KMS-11 (cell line): Measurements from ENCODE around the gene FADD.
"Not testable (repeated sequence)": the region's sequence is repeated elsewhere in the genome, so short reads cannot be mapped to it uniquely, and the experiment has no call there.

Experiments
- H2AFZ ChIP-seq: fragments of 200-600 bp; sonication (generic); 2 replicates; pipeline ENCODE4 v1.6.1; 2016; ENCODE audit warnings: antibody characterized with exemption, mixed run types, low read depth
- H3K27ac ChIP-seq: fragments of 200-600 bp; sonication (generic); 2 replicates; pipeline ENCODE4 v1.6.1; 2016; ENCODE audit warnings: mild to moderate bottlenecking, mixed run types
- H3K27me3 ChIP-seq: fragments of 200-600 bp; sonication (generic); 2 replicates; pipeline ENCODE4 v1.6.1; 2017; ENCODE audit warnings: mild to moderate bottlenecking, low read depth, mixed run types, moderate library complexity; ENCODE audit not compliant: insufficient read depth
- H3K36me3 ChIP-seq: fragments of 200-600 bp; sonication (generic); 2 replicates; pipeline ENCODE4 v1.6.1; 2017; ENCODE audit warnings: mild to moderate bottlenecking, mixed run types; ENCODE audit not compliant: insufficient read depth
- H3K4me1 ChIP-seq: fragments of 200-600 bp; sonication (generic); 2 replicates; pipeline ENCODE4 v1.6.1; 2016; ENCODE audit warnings: mild to moderate bottlenecking, low read depth, mixed run types; ENCODE audit not compliant: poor library complexity, severe bottlenecking
- H3K4me2 ChIP-seq: fragments of 200-600 bp; sonication (generic); 2 replicates; pipeline ENCODE4 v1.7.0; 2016; ENCODE audit warnings: mild to moderate bottlenecking, mixed run types
- H3K4me3 ChIP-seq: fragments of 200-600 bp; sonication (generic); IDR thresholded peaks from 2 replicates; pipeline ENCODE4 v1.6.1; 2017; ENCODE audit warnings: low read depth, low read length, mixed read lengths; ENCODE audit not compliant: insufficient read depth
- H3K79me2 ChIP-seq: fragments of 200-600 bp; sonication (generic); 2 replicates; pipeline ENCODE4 v1.6.1; 2016; ENCODE audit warnings: low read depth, mixed run types; ENCODE audit not compliant: insufficient read depth
- H3K9ac ChIP-seq: fragments of 200-600 bp; sonication (generic); 2 replicates; pipeline ENCODE4 v1.6.1; 2016; ENCODE audit warnings: mild to moderate bottlenecking, mixed run types
- H4K20me1 ChIP-seq: fragments of 200-600 bp; sonication (generic); 2 replicates; pipeline ENCODE4 v1.6.1; 2016; ENCODE audit warnings: mild to moderate bottlenecking, mixed run types; ENCODE audit not compliant: insufficient read depth
- TF ChIP-seq, protein P1 (sequence below): fragments of 200-600 bp; sonication (generic); conservative IDR thresholded peaks from 2 replicates; pipeline ENCODE4 v1.6.1; 2017; ENCODE audit warnings: low read depth, mild to moderate bottlenecking, antibody characterized with exemption, low read length, moderate library complexity, mixed read lengths

FADD gene

DNA sequence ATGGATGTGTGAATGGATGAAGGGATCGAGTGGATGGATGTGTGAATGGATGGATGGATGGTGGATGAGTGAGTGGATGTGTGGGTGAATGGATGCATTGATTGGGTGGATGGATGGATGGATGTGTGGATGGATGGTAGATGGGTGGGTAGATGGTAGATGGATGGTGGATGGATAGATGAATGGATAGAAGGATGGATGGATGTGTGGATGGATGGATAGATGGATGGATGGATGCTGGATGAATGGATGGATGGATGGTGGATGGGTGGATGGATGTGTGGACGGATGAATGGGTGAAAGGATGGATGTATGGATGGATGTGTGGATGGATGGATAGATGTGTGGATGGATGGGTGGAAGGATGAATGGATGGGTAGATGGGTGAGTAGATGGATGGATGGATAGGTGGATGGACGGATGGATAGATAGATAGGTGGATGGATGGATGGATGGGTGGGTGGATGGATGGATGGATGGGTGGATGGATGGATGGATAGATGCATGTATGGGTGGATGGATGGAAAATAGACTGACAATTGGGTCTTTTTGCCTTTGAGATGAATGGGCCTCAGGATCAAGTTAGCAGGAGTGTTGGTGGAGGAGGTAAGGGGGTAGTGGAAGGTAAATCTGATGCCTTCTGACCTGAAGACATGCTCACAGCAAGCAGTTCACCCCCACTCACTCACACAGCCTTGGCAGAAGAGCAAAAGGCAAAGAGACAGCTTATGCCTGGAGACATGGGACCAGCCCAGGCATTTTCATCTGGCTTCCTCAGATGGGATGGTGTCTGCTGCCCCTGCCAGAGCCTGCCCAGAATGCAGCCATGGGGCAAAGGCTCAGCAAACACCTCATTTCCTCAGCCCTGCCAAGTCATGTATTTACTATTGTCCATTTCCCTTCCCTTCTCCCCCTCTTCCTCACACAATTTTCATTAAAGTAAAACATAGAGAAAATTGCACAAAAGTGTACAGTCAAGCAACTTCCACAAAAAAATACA, 8.0 kb upstream of the FADD start:
- H3K79me2 ChIP-seq = no peaks in the 10 kb centered on the region
- no peaks in the 10 kb centered on the region for H4K20me1 ChIP-seq
- H3K27me3 ChIP-seq = 0 out of 2 replicates have a peak, but pooled peaks cover 2% of the 10 kb centered on the region
- TF ChIP-seq, protein P1, sequence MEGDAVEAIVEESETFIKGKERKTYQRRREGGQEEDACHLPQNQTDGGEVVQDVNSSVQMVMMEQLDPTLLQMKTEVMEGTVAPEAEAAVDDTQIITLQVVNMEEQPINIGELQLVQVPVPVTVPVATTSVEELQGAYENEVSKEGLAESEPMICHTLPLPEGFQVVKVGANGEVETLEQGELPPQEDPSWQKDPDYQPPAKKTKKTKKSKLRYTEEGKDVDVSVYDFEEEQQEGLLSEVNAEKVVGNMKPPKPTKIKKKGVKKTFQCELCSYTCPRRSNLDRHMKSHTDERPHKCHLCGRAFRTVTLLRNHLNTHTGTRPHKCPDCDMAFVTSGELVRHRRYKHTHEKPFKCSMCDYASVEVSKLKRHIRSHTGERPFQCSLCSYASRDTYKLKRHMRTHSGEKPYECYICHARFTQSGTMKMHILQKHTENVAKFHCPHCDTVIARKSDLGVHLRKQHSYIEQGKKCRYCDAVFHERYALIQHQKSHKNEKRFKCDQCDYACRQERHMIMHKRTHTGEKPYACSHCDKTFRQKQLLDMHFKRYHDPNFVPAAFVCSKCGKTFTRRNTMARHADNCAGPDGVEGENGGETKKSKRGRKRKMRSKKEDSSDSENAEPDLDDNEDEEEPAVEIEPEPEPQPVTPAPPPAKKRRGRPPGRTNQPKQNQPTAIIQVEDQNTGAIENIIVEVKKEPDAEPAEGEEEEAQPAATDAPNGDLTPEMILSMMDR = no peak
- no peak overlapping the region for H3K9ac ChIP-seq
- H3K36me3 ChIP-seq = no peaks in the 10 kb centered on the region
- H3K4me3 ChIP-seq = no peak overlapping the region
- H3K4me2 ChIP-seq = no peak overlapping the region
- H2AFZ ChIP-seq = no peak overlapping the region
- no peaks in the 10 kb centered on the region for H3K4me1 ChIP-seq
- H3K27ac ChIP-seq = no peak overlapping the region

DNA sequence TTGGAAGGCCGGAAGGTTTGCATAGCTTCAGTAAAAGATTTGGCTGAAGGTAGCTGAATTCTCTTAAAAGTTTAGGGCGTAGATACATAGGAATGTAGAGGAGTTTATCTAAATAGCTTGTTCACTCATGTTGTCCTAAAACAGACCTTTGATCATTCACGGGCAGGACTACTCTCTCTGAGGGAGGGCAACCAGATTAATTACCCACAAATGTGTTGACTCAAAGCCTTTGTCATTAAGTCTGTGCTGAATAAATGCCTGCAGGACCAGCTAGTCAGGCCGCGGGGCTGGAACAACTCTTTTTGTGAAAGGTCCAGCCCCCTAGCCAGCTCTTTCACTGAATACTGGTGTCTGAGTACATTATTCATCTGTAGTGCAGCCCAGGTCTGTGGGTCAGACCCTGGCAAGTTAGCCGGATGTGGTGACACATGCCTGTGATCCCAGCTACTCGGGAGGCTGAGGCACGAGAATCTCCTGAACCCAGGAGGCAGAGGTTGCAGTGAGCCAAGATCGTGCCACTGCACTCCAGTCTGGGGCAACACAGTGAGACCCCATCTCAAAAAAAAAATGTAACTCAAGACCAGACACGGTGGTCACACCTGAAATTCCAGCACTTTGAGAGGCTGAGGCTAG, 2.8 kb upstream of the FADD start:
- Histone ChIP-seq H3K27ac (no peak overlapping the region), H3K36me3 (no peaks in the 10 kb centered on the region), H3K79me2 (peaks cover 22% of the 10 kb centered on the region), H3K4me3 (no peak overlapping the region), H2AFZ (no peak overlapping the region), H3K4me1 (peaks cover 10% of the 10 kb centered on the region), H3K4me2 (no peak overlapping the region), H3K9ac (no peak overlapping the region), H4K20me1 (0 out of 2 replicates have a peak, but pooled peaks cover 8% of the 10 kb centered on the region), H3K27me3 (peaks cover 3% of the 10 kb centered on the region; the same call in 1 of the 2 replicates)
- TF ChIP-seq, protein P1 = no peak

DNA sequence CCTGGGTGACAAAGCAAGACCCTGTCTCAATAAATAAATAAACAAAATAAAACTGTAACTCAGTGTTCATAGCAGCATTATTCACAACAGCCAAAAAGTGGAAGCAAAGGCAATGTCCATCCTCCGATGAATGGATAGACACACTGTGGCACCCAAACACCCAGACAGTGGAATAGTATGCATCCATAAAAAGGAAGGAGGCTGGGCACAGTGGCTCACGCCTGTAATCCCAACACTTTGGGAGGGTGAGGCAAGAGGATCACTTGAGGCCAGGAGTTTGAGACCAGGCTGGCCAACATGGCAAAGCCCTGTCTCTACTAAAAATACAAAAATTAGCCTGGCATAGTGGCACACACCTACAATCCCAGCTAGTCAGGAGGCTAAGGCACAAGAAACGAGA, 2.0 kb upstream of the FADD start:
- not testable (repeated sequence) for H3K4me1 ChIP-seq, H3K27ac ChIP-seq, H4K20me1 ChIP-seq, H3K9ac ChIP-seq, H3K27me3 ChIP-seq, H3K4me2 ChIP-seq, H3K4me3 ChIP-seq, H2AFZ ChIP-seq, H3K36me3 ChIP-seq
- peaks cover 25% of the 10 kb centered on the region for H3K79me2 ChIP-seq

DNA sequence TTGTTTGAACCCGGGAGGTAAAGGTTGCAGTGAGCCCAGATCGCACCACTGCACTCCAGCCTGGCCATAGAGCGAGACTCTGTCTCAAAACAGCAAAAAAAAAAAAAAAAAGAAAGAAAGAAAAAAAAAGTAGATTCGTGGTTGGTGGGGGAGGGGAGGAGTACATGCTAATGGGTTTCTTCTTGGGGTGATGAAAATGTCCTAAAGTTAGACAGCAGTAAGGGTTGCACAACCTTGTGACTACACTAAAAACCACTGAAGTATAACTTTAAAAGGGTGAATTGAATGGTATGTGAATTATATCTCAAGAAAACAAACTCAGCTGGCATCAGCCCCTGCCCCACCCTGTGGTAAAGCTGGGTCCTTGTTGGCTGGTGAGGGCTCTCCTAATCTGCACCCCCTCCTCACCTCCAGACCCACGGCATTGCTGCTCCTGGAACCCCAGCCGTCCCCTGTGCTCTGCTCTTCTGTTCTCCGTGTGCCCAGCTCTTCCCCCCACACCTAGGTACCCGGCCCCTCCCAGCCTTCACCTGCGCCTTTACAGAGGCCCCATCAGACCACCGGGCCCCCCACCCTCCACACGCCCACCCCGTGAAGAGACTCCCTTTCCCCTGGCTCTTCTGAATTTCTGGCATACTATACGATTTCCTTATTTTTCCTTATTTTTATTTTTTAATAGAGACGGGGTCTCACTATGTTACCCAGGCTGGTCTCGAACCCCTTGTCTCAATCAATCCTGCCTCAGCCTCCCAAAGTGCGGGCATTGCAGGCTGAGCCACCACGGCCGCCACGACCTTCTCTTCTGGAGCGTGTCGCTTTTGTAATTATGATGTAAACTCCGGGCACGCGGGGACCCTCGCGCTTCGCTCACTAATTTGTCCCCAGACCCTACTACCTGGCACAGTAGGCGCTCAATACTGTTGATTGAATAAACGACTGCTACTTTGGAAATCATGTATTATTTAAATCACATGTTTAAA, 924 bp upstream of the FADD start:
- Histone ChIP-seq H3K4me2 (no peak overlapping the region), H3K79me2 (peaks cover 25% of the 10 kb centered on the region), H2AFZ (peak overlapping the region; percentile 39; the same call in 1 of the 2 replicates), H3K4me3 (no peak overlapping the region), H3K27ac (0 out of 2 replicates have a peak overlapping the region, but pooled peaks have one; percentile 95), H3K27me3 (peaks cover 3% of the 10 kb centered on the region; the same call in 1 of the 2 replicates), H3K4me1 (peaks cover 10% of the 10 kb centered on the region), H4K20me1 (0 out of 2 replicates have a peak, but pooled peaks cover 8% of the 10 kb centered on the region), H3K9ac (no peak overlapping the region), H3K36me3 (no peaks in the 10 kb centered on the region)
- TF ChIP-seq, protein P1 = no peak
